Vagina (tissue), 2 donors: Measurements from ENCODE around the gene ABHD2. TPM values are rescaled to one million over a fixed set of nuclear protein-coding genes. Genes with fewer than 3 reads are reported as not detected.
"Not testable (repeated sequence)": the region's sequence is repeated elsewhere in the genome, so short reads cannot be mapped to it uniquely, and the experiment has no call there.

ENCODE experiments used
- DNase-seq, 2 donors: peaks; one replicate each; pipeline ENCODE4 v3.0.0-alpha.2; 2017; ENCODE audit errors: extremely low spot score in 2 of 2
- H3K27ac ChIP-seq: fragments of 200-600 bp; sonication (generic); one replicate; pipeline ENCODE4 v1.5.1; 2019
- H3K27me3 ChIP-seq: fragments of 200-600 bp; sonication (generic); one replicate; pipeline ENCODE4 v1.5.1; 2019
- H3K36me3 ChIP-seq, 2 donors: fragments of 200-600 bp; sonication (generic); one replicate each; pipeline ENCODE4 v1.5.1; 2017 to 2019
- H3K4me1 ChIP-seq: fragments of 200-600 bp; sonication (generic); one replicate; pipeline ENCODE4 v1.5.1; 2019
- H3K4me3 ChIP-seq, 2 donors: fragments of 200-600 bp; sonication (generic); 1 replicate in 1 of 2; 2 replicates in 1 of 2; pipeline ENCODE4 v1.5.1; 2016 to 2019
- H3K9me3 ChIP-seq: fragments of 200-600 bp; sonication (generic); one replicate; pipeline ENCODE4 v1.5.1; 2019
- CTCF ChIP-seq, 3 experiments: fragments of 450-650 bp in 2 of 3; fragments of 200-600 bp in 1 of 3; sonication (generic) in 1 of 3; IDR thresholded peaks; one replicate each; pipeline ENCODE4 v1.5.1; 2017 to 2019; ENCODE audit warnings: antibody characterized with exemption in 3 of 3, mild to moderate bottlenecking in 2 of 3, moderate library complexity in 2 of 3
- POLR2A ChIP-seq, 2 donors: fragments of 450-650 bp; IDR thresholded peaks; one replicate each; pipeline ENCODE4 v1.6.1; 2017; ENCODE audit warnings: antibody characterized with exemption in 2 of 2, mild to moderate bottlenecking in 2 of 2, moderate library complexity in 2 of 2
- POLR2AphosphoS5 ChIP-seq, 2 donors: sonication (generic); formaldehyde crosslinking; IDR thresholded peaks; one replicate each; pipeline ENCODE4 v1.9.0; 2017; ENCODE audit warnings: antibody characterized with exemption in 2 of 2, mild to moderate bottlenecking in 2 of 2, low read depth in 1 of 2; ENCODE audit not compliant: insufficient read depth in 1 of 2
- intact Hi-C: fragments of 100-400 bp; cut with DNase I; formaldehyde crosslinking; loops from one replicate; pipeline ENCODE4 v1.15.1; 2023
- total RNA-seq: library from RNA; depleted of rRNA; stranded (reverse); fragments of >200 nt; gene quantifications from one replicate; pipeline ENCODE4 v1.2.3, GENCODE V29; 2016

The ABHD2 gene
- total RNA-seq, 1 donor from 2014 or later: 33.6 TPM

- no peaks in the 10 kb centered on the region for H3K4me1 ChIP-seq
- no peaks in the 10 kb centered on the region for H3K9me3 ChIP-seq
- H3K27ac ChIP-seq: no peak overlapping the region
- no peak overlapping the region for H3K4me3 ChIP-seq
- no peak for DNase-seq
- H3K27me3 ChIP-seq: no peaks in the 10 kb centered on the region
- H3K36me3 ChIP-seq: no peaks in the 10 kb centered on the region
- TF ChIP-seq POLR2A (IDR thresholded peaks at IDR 0.05) (no peak), CTCF (IDR thresholded peaks at IDR 0.05) (no peak), POLR2AphosphoS5 (IDR thresholded peaks at IDR 0.05; ENCODE audit: insufficient read depth in 1 of 2, low read depth in 1 of 2) (no peak)
- intact Hi-C loops: no loop called here
Measured at GRCh38 chr15:89043031-89044002, 44.9 kb upstream of the ABHD2 start.

GRCh38 chr15:89049016-89049666 lies 39.1 kb upstream of the ABHD2 start:
- DNase-seq, intact Hi-C loops, H3K36me3 ChIP-seq, H3K4me1 ChIP-seq, H3K27me3 ChIP-seq, H3K4me3 ChIP-seq, H3K9me3 ChIP-seq, H3K27ac ChIP-seq: not testable (repeated sequence)

GRCh38 chr15:89051875-89052274 lies 36.4 kb upstream of the ABHD2 start:
- H3K27me3 ChIP-seq: no peaks in the 10 kb centered on the region
- TF ChIP-seq POLR2A (IDR thresholded peaks at IDR 0.05) (no peak), POLR2AphosphoS5 (IDR thresholded peaks at IDR 0.05; ENCODE audit: insufficient read depth in 1 of 2, low read depth in 1 of 2) (no peak)
- DNase-seq: no peak
- no peaks in the 10 kb centered on the region for H3K4me1 ChIP-seq
- H3K27ac ChIP-seq: peak overlapping the region; percentile 61
- H3K36me3 ChIP-seq: no peaks in the 10 kb centered on the region
- H3K4me3 ChIP-seq: no peak overlapping the region
- intact Hi-C loops: no loop called here
- H3K9me3 ChIP-seq: no peaks in the 10 kb centered on the region

- Histone ChIP-seq H3K4me3 (no peak overlapping the region), H3K27me3 (no peaks in the 10 kb centered on the region), H3K27ac (peak overlapping the region; percentile 61), H3K36me3 (no peaks in the 10 kb centered on the region), H3K9me3 (no peaks in the 10 kb centered on the region), H3K4me1 (no peaks in the 10 kb centered on the region)
- DNase-seq: no peak
- no peak for TF ChIP-seq CTCF (IDR thresholded peaks at IDR 0.05)
- no peak for TF ChIP-seq POLR2A (IDR thresholded peaks at IDR 0.05)
- no peak for TF ChIP-seq POLR2AphosphoS5 (IDR thresholded peaks at IDR 0.05; ENCODE audit: insufficient read depth in 1 of 2, low read depth in 1 of 2)
- intact Hi-C loops: no loop called here
Measured at GRCh38 chr15:89052474-89052873, 35.8 kb upstream of the ABHD2 start.

GRCh38 chr15:89054873-89055272 lies 33.4 kb upstream of the ABHD2 start:
- Histone ChIP-seq H3K9me3 (no peaks in the 10 kb centered on the region), H3K27ac (no peak overlapping the region), H3K4me1 (no peaks in the 10 kb centered on the region), H3K27me3 (no peaks in the 10 kb centered on the region), H3K4me3 (no peak overlapping the region), H3K36me3 (no peaks in the 10 kb centered on the region)
- TF ChIP-seq CTCF (IDR thresholded peaks at IDR 0.05) (no peak), POLR2AphosphoS5 (IDR thresholded peaks at IDR 0.05; ENCODE audit: insufficient read depth in 1 of 2, low read depth in 1 of 2) (no peak), POLR2A (IDR thresholded peaks at IDR 0.05) (no peak)
- intact Hi-C loops: loop anchor here (5.0 kb wide), 1 partner anchor 122 kb away; no protein-coding TSS in a partner anchor
- DNase-seq: no peak
